Measurements from ENCODE around the gene RNF187. TPM values are rescaled to one million over a fixed set of nuclear protein-coding genes. Genes with fewer than 3 reads are reported as not detected.

RNF187 gene
- total RNA-seq, 6 experiments from 2014 or later, result 110 to 143 (median 130) TPM

GRCh38 chr1:228541725-228542124, 54.5 kb downstream of the RNF187 start:
- Mint-ChIP-seq H3K9me3 (peaks cover 7% of the 10 kb centered on the region; the same call in 1 of the 2 replicates), H3K36me3 (ENCODE audit: low read depth) (no peaks in the 10 kb centered on the region), H3K27me3 (ENCODE audit: insufficient read depth) (peaks cover 16% of the 10 kb centered on the region), H3K4me3 (no peak overlapping the region), H3K27ac (no peak overlapping the region), H3K4me1 (ENCODE audit: low read depth) (no peaks in the 10 kb centered on the region)
- TF ChIP-seq CTCF (IDR thresholded peaks at IDR 0.05), result no peak
- DNase-seq, result no peak

GRCh38 chr1:228542376-228542775, 55.2 kb downstream of the RNF187 start:
- H3K9me3 Mint-ChIP-seq, result 0 out of 2 replicates have a peak, but pooled peaks cover under 1% of the 10 kb centered on the region
- no peak overlapping the region for H3K4me3 Mint-ChIP-seq
- H3K27ac Mint-ChIP-seq, result no peak overlapping the region
- H3K36me3 Mint-ChIP-seq (ENCODE audit: low read depth), result no peaks in the 10 kb centered on the region
- H3K27me3 Mint-ChIP-seq (ENCODE audit: insufficient read depth), result peaks cover 12% of the 10 kb centered on the region
- no peak for TF ChIP-seq CTCF (IDR thresholded peaks at IDR 0.05)
- no peak for DNase-seq
- H3K4me1 Mint-ChIP-seq (ENCODE audit: low read depth), result no peaks in the 10 kb centered on the region

- no peaks in the 10 kb centered on the region for H3K4me1 Mint-ChIP-seq (ENCODE audit: low read depth)
- H3K27ac Mint-ChIP-seq, result no peak overlapping the region
- H3K4me3 Mint-ChIP-seq, result no peak overlapping the region
- no peak for DNase-seq
- no peaks in the 10 kb centered on the region for H3K36me3 Mint-ChIP-seq (ENCODE audit: low read depth)
- H3K9me3 Mint-ChIP-seq, result no peaks in the 10 kb centered on the region
- peaks cover 9% of the 10 kb centered on the region for H3K27me3 Mint-ChIP-seq (ENCODE audit: insufficient read depth)
- no peak for TF ChIP-seq CTCF (IDR thresholded peaks at IDR 0.05)
Observed at GRCh38 chr1:228542981-228543380, 55.8 kb downstream of the RNF187 start.

- no peak for TF ChIP-seq CTCF (IDR thresholded peaks at IDR 0.05)
- no peak for DNase-seq
- Mint-ChIP-seq H3K4me1 (ENCODE audit: low read depth) (no peaks in the 10 kb centered on the region), H3K27ac (no peak overlapping the region), H3K4me3 (no peak overlapping the region), H3K36me3 (ENCODE audit: low read depth) (no peaks in the 10 kb centered on the region), H3K9me3 (no peaks in the 10 kb centered on the region), H3K27me3 (ENCODE audit: insufficient read depth) (peaks cover 7% of the 10 kb centered on the region)
Observed at GRCh38 chr1:228543396-228543795, 56.2 kb downstream of the RNF187 start.

- no peaks in the 10 kb centered on the region for H3K36me3 Mint-ChIP-seq (ENCODE audit: low read depth)
- H3K27me3 Mint-ChIP-seq (ENCODE audit: insufficient read depth), result peaks cover 7% of the 10 kb centered on the region
- no peak overlapping the region for H3K4me3 Mint-ChIP-seq
- no peak for DNase-seq
- no peak overlapping the region for H3K27ac Mint-ChIP-seq
- H3K9me3 Mint-ChIP-seq, result no peaks in the 10 kb centered on the region
- no peaks in the 10 kb centered on the region for H3K4me1 Mint-ChIP-seq (ENCODE audit: low read depth)
- TF ChIP-seq CTCF (IDR thresholded peaks at IDR 0.05), result no peak
Observed at GRCh38 chr1:228544021-228544850, 57.1 kb downstream of the RNF187 start.

Measured in HFFc6 (cell line).